H1 (cell line): ENCODE results near the gene NBPF15. TPM values are rescaled to one million over a fixed set of nuclear protein-coding genes. Genes with fewer than 3 reads are reported as not detected.
"Not testable (repeated sequence)": the region's sequence is repeated elsewhere in the genome, so short reads cannot be mapped to it uniquely, and the experiment has no call there.

Experiments
- CTCF ChIA-PET: fragments of 300-600 bp; sonication (Branson Sonifier 250); formaldehyde crosslinking; loops from one replicate; lab custom pipeline; 2021; ENCODE audit not compliant: partially characterized antibody; lab: Charles Lee
- POLR2A ChIA-PET: fragments of 300-600 bp; sonication (Branson Sonifier 250); formaldehyde crosslinking; loops from one replicate; lab custom pipeline; 2021; ENCODE audit warnings: inconsistent platforms; ENCODE audit not compliant: partially characterized antibody; lab: Charles Lee
- DNase-seq, 2 experiments: peaks; one replicate each; pipeline versions ENCODE4 v3.0.0 to v3.0.0-alpha.2; 2010 to 2022; ENCODE audit warnings: low spot score in 2 of 2, low read depth in 1 of 2, mixed read lengths in 1 of 2
- FAIRE-seq: peaks from 2 replicates; lab custom pipeline; 2011; peaks lifted over from hg19 to GRCh38; lab: Jason Lieb, UNC
- H2AFZ ChIP-seq: 2 replicates; pipeline ENCODE4 v1.8.1; 2012; ENCODE audit warnings: low read length, inconsistent platforms
- H2AK5ac ChIP-seq: 2 replicates; pipeline ENCODE4 v1.6.1; 2013; ENCODE audit warnings: low read depth, low read length
- H2BK120ac ChIP-seq: replicated peaks from 2 replicates; pipeline ENCODE3; 2013; ENCODE audit warnings: low read depth, low read length, inconsistent platforms
- H2BK12ac ChIP-seq: 2 replicates; pipeline ENCODE4 v1.6.1; 2013; ENCODE audit warnings: low read depth, low read length
- H2BK15ac ChIP-seq: 2 replicates; pipeline ENCODE4 v1.6.1; 2013; ENCODE audit warnings: low read length
- H2BK20ac ChIP-seq: 2 replicates; pipeline ENCODE4 v1.6.1; 2013; ENCODE audit warnings: low read length
- H2BK5ac ChIP-seq: 2 replicates; pipeline ENCODE4 v1.6.1; 2013; ENCODE audit warnings: low read depth, low read length
- H3K14ac ChIP-seq: 2 replicates; pipeline ENCODE4 v1.6.1; 2013; ENCODE audit warnings: inconsistent platforms; ENCODE audit not compliant: insufficient read length
- H3K18ac ChIP-seq: 2 replicates; pipeline ENCODE4 v1.6.1; 2013; ENCODE audit warnings: low read length; ENCODE audit errors: extremely low read depth
- H3K23ac ChIP-seq: 2 replicates; pipeline ENCODE4 v1.6.1; 2013; ENCODE audit warnings: inconsistent platforms; ENCODE audit not compliant: insufficient read length
- H3K23me2 ChIP-seq: 2 replicates; pipeline ENCODE4 v1.6.1; 2013; ENCODE audit warnings: low read depth, low read length
- H3K27ac ChIP-seq: 2 replicates; pipeline ENCODE4 v1.6.1; 2011; ENCODE audit warnings: low read depth, low read length, inconsistent platforms
- H3K27me3 ChIP-seq, 4 experiments: replicated peaks in 1 of 4; 1 replicate in 1 of 4; 2 replicates in 3 of 4; pipeline versions ENCODE4 v1.6.1 to v1.8.1; 2011 to 2013; ENCODE audit warnings: low read length in 3 of 4, mild to moderate bottlenecking in 3 of 4, inconsistent platforms in 2 of 4, mixed read lengths in 2 of 4, moderate library complexity in 1 of 4; ENCODE audit not compliant: control insufficient read depth in 3 of 4, insufficient read depth in 3 of 4; ENCODE audit errors: extremely low read depth in 1 of 4
- H3K36me3 ChIP-seq, 4 experiments: 2 replicates each; pipeline versions ENCODE4 v1.6.1 to v1.8.1; 2011 to 2013; ENCODE audit warnings: mild to moderate bottlenecking in 4 of 4, low read length in 3 of 4, moderate library complexity in 2 of 4, control low read depth in 1 of 4, inconsistent platforms in 1 of 4; ENCODE audit not compliant: insufficient read depth in 4 of 4, control insufficient read depth in 2 of 4
- H3K4ac ChIP-seq: replicated peaks from 2 replicates; pipeline ENCODE3; 2013; ENCODE audit warnings: low read length, low read depth, mixed read lengths, inconsistent platforms; ENCODE audit not compliant: insufficient read length
- H3K4me1 ChIP-seq, 4 experiments: replicated peaks in 1 of 4; 1 replicate in 1 of 4; 2 replicates in 3 of 4; pipeline versions ENCODE4 v1.6.1 to v1.8.1; 2011 to 2013; ENCODE audit warnings: low read length in 3 of 4, inconsistent platforms in 2 of 4, mixed read lengths in 1 of 4; ENCODE audit not compliant: insufficient read depth in 4 of 4, control insufficient read depth in 3 of 4
- H3K4me2 ChIP-seq, 2 experiments: 2 replicates each; pipeline versions ENCODE4 v1.6.1 to v1.8.1; 2011 to 2013; ENCODE audit warnings: low read depth in 2 of 2, low read length in 2 of 2, control low read depth in 1 of 2, inconsistent platforms in 1 of 2, mild to moderate bottlenecking in 1 of 2; ENCODE audit not compliant: insufficient read depth in 1 of 2
- H3K4me3 ChIP-seq, 4 experiments: fragments of 200-600, 300-600 bp in 1 of 4; sonication (generic), shearing (Covaris generic), sonication (Bioruptor Twin) in 1 of 4; 2 replicates each; pipeline versions ENCODE4 v1.5.1 to v1.8.1; 2011 to 2016; ENCODE audit warnings: low read length in 4 of 4, low read depth in 3 of 4, control low read depth in 2 of 4, inconsistent platforms in 2 of 4, mild to moderate bottlenecking in 2 of 4, mixed read lengths in 1 of 4, moderate library complexity in 1 of 4; ENCODE audit not compliant: insufficient read depth in 2 of 4; ENCODE audit errors: extremely low read depth in 1 of 4
- H3K56ac ChIP-seq: replicated peaks from 2 replicates; pipeline ENCODE3; 2013; ENCODE audit warnings: low read depth, mild to moderate bottlenecking, mixed read lengths, low read length, inconsistent platforms; ENCODE audit not compliant: insufficient read length
- H3K79me1 ChIP-seq: 2 replicates; pipeline ENCODE4 v1.6.1; 2013; ENCODE audit warnings: low read depth, low read length, control low read depth
- H3K79me2 ChIP-seq, 2 experiments: 2 replicates each; pipeline versions ENCODE4 v1.6.1 to v1.8.1; 2012 to 2013; ENCODE audit warnings: low read length in 2 of 2, mild to moderate bottlenecking in 2 of 2, inconsistent platforms in 1 of 2; ENCODE audit not compliant: insufficient read depth in 2 of 2, control insufficient read depth in 1 of 2
- H3K9ac ChIP-seq, 4 experiments: replicated peaks in 1 of 4; 1 replicate in 1 of 4; 2 replicates in 3 of 4; pipeline versions ENCODE4 v1.6.1 to v1.8.1; 2011 to 2013; ENCODE audit warnings: low read depth in 3 of 4, low read length in 3 of 4, control low read depth in 2 of 4, mild to moderate bottlenecking in 2 of 4, moderate library complexity in 2 of 4, inconsistent platforms in 1 of 4; ENCODE audit errors: extremely low read depth in 1 of 4
- H3K9me3 ChIP-seq, 2 experiments: 2 replicates each; pipeline versions ENCODE4 v1.6.1 to v1.8.1; 2012 to 2013; ENCODE audit warnings: mild to moderate bottlenecking in 2 of 2, moderate library complexity in 2 of 2, control low read depth in 1 of 2, inconsistent platforms in 1 of 2, low read depth in 1 of 2, low read length in 1 of 2, mixed read lengths in 1 of 2; ENCODE audit not compliant: insufficient read depth in 2 of 2
- H4K20me1 ChIP-seq, 2 experiments: replicated peaks in 1 of 2; 2 replicates each; pipeline versions ENCODE3 to v1.8.1; 2011 to 2013; ENCODE audit warnings: inconsistent platforms in 2 of 2, low read length in 2 of 2, mild to moderate bottlenecking in 1 of 2; ENCODE audit not compliant: insufficient read depth in 2 of 2, control insufficient read depth in 1 of 2
- H4K5ac ChIP-seq: 2 replicates; pipeline ENCODE4 v1.6.1; 2013; ENCODE audit warnings: low read length, low read depth, mixed read lengths, inconsistent platforms; ENCODE audit not compliant: insufficient read length
- H4K8ac ChIP-seq: 2 replicates; pipeline ENCODE4 v1.8.0; 2013; ENCODE audit warnings: mild to moderate bottlenecking, moderate library complexity, low read length, inconsistent platforms; ENCODE audit not compliant: insufficient read depth; ENCODE audit errors: extremely low read depth
- H4K91ac ChIP-seq: replicated peaks from 2 replicates; pipeline ENCODE3; 2013; ENCODE audit warnings: low read length, mixed read lengths, inconsistent platforms; ENCODE audit not compliant: insufficient read length
- CEBPB ChIP-seq: IDR thresholded peaks from 2 replicates; pipeline ENCODE4 v1.6.1; 2012; ENCODE audit warnings: low read depth, low read length
- RBBP5 ChIP-seq: IDR thresholded peaks from 2 replicates; pipeline ENCODE4 v1.7.1; 2012; ENCODE audit warnings: low read depth, mild to moderate bottlenecking, inconsistent platforms, low read length, moderate library complexity, borderline replicate concordance
- TBP ChIP-seq: IDR thresholded peaks from 2 replicates; pipeline ENCODE4 v1.6.1; 2011; ENCODE audit warnings: low read depth, low read length, improper control_type of control experiment
- TEAD4 ChIP-seq: IDR thresholded peaks from 2 replicates; pipeline ENCODE4 v1.6.1; 2012; ENCODE audit warnings: low read depth, low read length, inconsistent platforms, mixed read lengths
- WGBS, 2 experiments: shearing (Covaris generic) in 1 of 2; methylation state at CpG; one replicate each; pipeline versions ENCODE4 v1.1.6 to v1.1.7; 2013 to 2015; ENCODE audit warnings: low lambda C conversion rate in 2 of 2, mixed read lengths in 2 of 2, inconsistent platforms in 1 of 2, low coverage in 1 of 2, missing lambda C conversion rate in 1 of 2; ENCODE audit not compliant: insufficient replicate concordance in 2 of 2, insufficient coverage in 1 of 2, insufficient read length in 1 of 2; ENCODE audit errors: extremely low coverage in 1 of 2, missing lambda C conversion rate in 1 of 2; 5-methylcytosine and 5-hydroxymethylcytosine counted together
- polyA plus RNA-seq, 7 experiments: library from polyadenylated mRNA; depleted of rRNA in 3 of 7; stranded (reverse) in 5 of 7; unstranded in 2 of 7; fragments of >200 nt in 5 of 7; fragments of 200-250 nt in 2 of 7; gene quantifications; 1 replicate in 5 of 7; 2 replicates in 1 of 7; 4 replicates in 1 of 7; pipeline versions ENCODE4 v1.2.1 to v1.2.3, GENCODE V29; 2011 to 2013; ENCODE audit warnings: missing spikeins in 2 of 7, mixed read lengths in 2 of 7
- total RNA-seq: library from RNA; stranded (reverse); fragmentation: NEBNext Ultra II Directional; extraction: Animal tissue kit (Norgen Biotek cat#: 25700); gene quantifications from 2 replicates; pipeline ENCODE4 v1.2.1, GENCODE V29; 2021

Gene NBPF15
- total and polyA plus RNA-seq, 2 of the 8 experiments (the other 6 are each of a cell fraction or from before 2014, with no cell fraction given), result 7.9 to 9.4 TPM

- H3K4me1 ChIP-seq, H2BK120ac ChIP-seq, H2BK15ac ChIP-seq, H3K56ac ChIP-seq, CTCF ChIA-PET, H2AFZ ChIP-seq, H3K9me3 ChIP-seq, H2BK20ac ChIP-seq, H4K91ac ChIP-seq, H3K23me2 ChIP-seq, H3K4ac ChIP-seq, H3K14ac ChIP-seq, FAIRE-seq, H3K27me3 ChIP-seq, H2AK5ac ChIP-seq, H4K8ac ChIP-seq, H3K9ac ChIP-seq, H4K20me1 ChIP-seq, H3K36me3 ChIP-seq, H2BK12ac ChIP-seq, H3K27ac ChIP-seq, H4K5ac ChIP-seq, H3K23ac ChIP-seq, H2BK5ac ChIP-seq, H3K79me1 ChIP-seq, H3K18ac ChIP-seq, H3K79me2 ChIP-seq, POLR2A ChIA-PET: not testable (repeated sequence)
- peak overlapping the region in 1 of 2 experiments; percentile 53; a peak in 2 of 4 replicates for H3K4me2 ChIP-seq
- H3K4me3 ChIP-seq, result peak overlapping the region; percentile 36 to 67 (median 54); a peak in 7 of 8 replicates
- 4% methylated on average over 24 of the region's 46 CpGs; no CpG with 5 or more reads in 1 of the 2 experiments for WGBS, 2 experiments
- TF ChIP-seq TBP, result peak; percentile 95
- 0 out of 2 replicates have a peak, but pooled peaks have one; percentile 42 for TF ChIP-seq RBBP5
- TF ChIP-seq TEAD4, result 0 out of 2 replicates have a peak, but pooled peaks have one; percentile 6
- TF ChIP-seq CEBPB, result peak; percentile 67
- DNase-seq, result peak in 1 of 2 experiments; percentile 89
Observed at GRCh38 chr1:144418891-144419694, 42.4 kb downstream of the NBPF15 start.
